ENCODE results near the gene NCR3LG1. TPM values are rescaled to one million over a fixed set of nuclear protein-coding genes. Genes with fewer than 3 reads are reported as not detected.
"Not testable (repeated sequence)": the region's sequence is repeated elsewhere in the genome, so short reads cannot be mapped to it uniquely, and the experiment has no call there.

NCR3LG1 gene
- total RNA-seq, 2 donors from 2014 or later: 1.9 to 4.2 TPM

GRCh38 chr11:17426233-17426632 is 74.6 kb downstream of the NCR3LG1 start:
- intact Hi-C loops (cut with DNase I); ATAC-seq; DNase-seq: not testable (repeated sequence)

Other genes starting within 250 kb of the NCR3LG1 start
- 10 to 100 TPM; 41.1 to 62.5 TPM for gene PIK3C2A, start 143.8 kb upstream of the NCR3LG1 start, total RNA-seq
- gene NUCB2, start 75.1 kb upstream of the NCR3LG1 start, total RNA-seq: 100 to 1,000 TPM; 135 to 145 TPM
- 10 to 100 TPM; 11.3 to 21.2 TPM for gene KCNJ11, start 36.9 kb downstream of the NCR3LG1 start, total RNA-seq
- 1 to 10 TPM in 1 of 2 donors, under 1 TPM in 1; 0.99 to 1.9 TPM for gene ABCC8, start 125.0 kb downstream of the NCR3LG1 start, total RNA-seq
- under 1 TPM in 1 of 2 donors, not detected in 1; 0.88 TPM for gene USH1C, start 192.6 kb downstream of the NCR3LG1 start, total RNA-seq
- gene OTOG, start 195.5 kb downstream of the NCR3LG1 start, total RNA-seq: not detected